CD4-positive, alpha-beta T cell (primary cell): ENCODE measurements around the gene THSD7B. TPM values are rescaled to one million over a fixed set of nuclear protein-coding genes. Genes with fewer than 3 reads are reported as not detected.

Source experiments
- ATAC-seq: fragments of 200-7000 bp; cut with Tn5 transposase; one replicate; pipeline ENCODE4 v1.10.0; 2022; ENCODE audit warnings: mild to moderate bottlenecking; ENCODE audit not compliant: poor library complexity
- CTCF ChIA-PET: fragments of 350-600 bp; sonication (Branson Sonifier 250); formaldehyde crosslinking; loops from one replicate; lab custom pipeline; 2021; ENCODE audit warnings: antibody characterized with exemption, inconsistent platforms; lab: Charles Lee
- POLR2A ChIA-PET: fragments of 350-600 bp; sonication (Branson Sonifier 250); formaldehyde crosslinking; loops from one replicate; lab custom pipeline; 2021; ENCODE audit warnings: antibody characterized with exemption, inconsistent platforms; lab: Charles Lee
- DNase-seq, 14 experiments: peaks; one replicate each; pipeline ENCODE4 v3.0.0-alpha.2; 2013 to 2020; ENCODE audit warnings: mixed read lengths in 2 of 14
- H3K27ac ChIP-seq, 2 donors: one replicate each; pipeline versions ENCODE4 v1.5.1 to v1.7.0; 2013; ENCODE audit warnings: low read length in 2 of 2, low read depth in 1 of 2, mild to moderate bottlenecking in 1 of 2
- H3K27me3 ChIP-seq, 2 experiments: 1 replicate in 1 of 2; 2 replicates in 1 of 2; pipeline versions ENCODE4 v1.6.1 to v1.7.0; 2013; ENCODE audit warnings: low read length in 2 of 2, control low read depth in 1 of 2, mild to moderate bottlenecking in 1 of 2, moderate library complexity in 1 of 2; ENCODE audit not compliant: insufficient read depth in 2 of 2, control insufficient read depth in 1 of 2
- H3K36me3 ChIP-seq: one replicate; pipeline ENCODE4 v1.6.1; 2013; ENCODE audit warnings: low read length, control low read depth; ENCODE audit not compliant: insufficient read depth
- H3K4me1 ChIP-seq: one replicate; pipeline ENCODE4 v1.6.1; 2013; ENCODE audit warnings: low read length, control low read depth; ENCODE audit not compliant: insufficient read depth
- H3K4me3 ChIP-seq: one replicate; pipeline ENCODE4 v1.5.1; 2013; ENCODE audit warnings: mild to moderate bottlenecking, low read length, moderate library complexity
- H3K9me3 ChIP-seq, 2 experiments: 1 replicate in 1 of 2; 2 replicates in 1 of 2; pipeline versions ENCODE4 v1.6.1 to v1.7.0; 2013; ENCODE audit warnings: low read length in 2 of 2, mild to moderate bottlenecking in 2 of 2, control low read depth in 1 of 2, moderate library complexity in 1 of 2; ENCODE audit not compliant: control insufficient read depth in 1 of 2, insufficient read depth in 1 of 2
- H3K27ac Mint-ChIP-seq: one replicate; pipeline ENCODE4 v1.8.0; 2020; ENCODE audit warnings: mixed read lengths
- H3K27me3 Mint-ChIP-seq: one replicate; pipeline ENCODE4 v1.8.0; 2021; ENCODE audit warnings: mixed read lengths
- H3K36me3 Mint-ChIP-seq: one replicate; pipeline ENCODE4 v1.8.0; 2021; ENCODE audit warnings: low read depth, mixed read lengths
- H3K4me1 Mint-ChIP-seq: one replicate; pipeline ENCODE4 v1.8.0; 2021; ENCODE audit warnings: low read depth, mixed read lengths
- H3K4me3 Mint-ChIP-seq: one replicate; pipeline ENCODE4 v1.8.0; 2020; ENCODE audit warnings: mild to moderate bottlenecking, mixed read lengths
- H3K9me3 Mint-ChIP-seq: one replicate; pipeline ENCODE4 v1.8.0; 2020; ENCODE audit warnings: mixed read lengths
- CTCF ChIP-seq: fragments of 200-600 bp; IDR thresholded peaks from one replicate; pipeline ENCODE4 v1.8.0; 2022; ENCODE audit warnings: antibody characterized with exemption, mild to moderate bottlenecking
- intact Hi-C, 2 experiments: fragments of 100-400 bp; cut with DNase I in 1 of 2; cut with micrococcal nuclease in 1 of 2; formaldehyde crosslinking; loops; one replicate each; pipeline versions ENCODE4 v1.15.1 to v1.9.0; 2023 to 2025; cut with DNase I, micrococcal nuclease
- total RNA-seq, 174 experiments: library from RNA in 2 of 174; stranded (reverse) in 2 of 174; gene quantifications; one replicate each; pipeline ENCODE4 v1.2.3 and lab custom pipeline; 2021 to 2026

Gene THSD7B
- total RNA-seq, 2 experiments from 2014 or later = not detected

- intact Hi-C loops = no loop called here
- Mint-ChIP-seq H3K4me1 (no peaks in the 10 kb centered on the region), H3K4me3 (no peak overlapping the region), H3K27me3 (no peaks in the 10 kb centered on the region), H3K36me3 (no peaks in the 10 kb centered on the region), H3K9me3 (no peaks in the 10 kb centered on the region), H3K27ac (no peak overlapping the region)
- no peak for ATAC-seq
- Histone ChIP-seq H3K9me3 (no peaks in the 10 kb centered on the region), H3K4me3 (no peak overlapping the region), H3K27ac (no peak overlapping the region), H3K4me1 (no peaks in the 10 kb centered on the region), H3K27me3 (no peaks in the 10 kb centered on the region), H3K36me3 (no peaks in the 10 kb centered on the region)
- no peak for TF ChIP-seq CTCF
- ChIA-PET CTCF (no interaction called here), POLR2A (no interaction called here)
- no peak for DNase-seq
Measured at GRCh38 chr2:137207030-137207429, 441.7 kb downstream of the THSD7B start.

GRCh38 chr2:137208431-137208891 is 443.1 kb downstream of the THSD7B start:
- ATAC-seq = no peak
- CTCF ChIA-PET = no interaction called here

GRCh38 chr2:137210039-137210438 is 444.7 kb downstream of the THSD7B start:
- no peak overlapping the region for H3K4me3 ChIP-seq
- TF ChIP-seq CTCF = no peak
- ChIA-PET POLR2A (no interaction called here), CTCF (no interaction called here)
- H3K36me3 ChIP-seq = no peaks in the 10 kb centered on the region
- no peaks in the 10 kb centered on the region for H3K9me3 ChIP-seq
- no peak overlapping the region for H3K27ac ChIP-seq
- no peak overlapping the region for H3K27ac Mint-ChIP-seq
- ATAC-seq = no peak
- no peaks in the 10 kb centered on the region for H3K4me1 ChIP-seq
- no peak for DNase-seq
- H3K27me3 Mint-ChIP-seq = no peaks in the 10 kb centered on the region
- H3K36me3 Mint-ChIP-seq = no peaks in the 10 kb centered on the region
- H3K27me3 ChIP-seq = no peaks in the 10 kb centered on the region
- H3K4me1 Mint-ChIP-seq = no peaks in the 10 kb centered on the region
- H3K4me3 Mint-ChIP-seq = no peak overlapping the region
- no peaks in the 10 kb centered on the region for H3K9me3 Mint-ChIP-seq
- intact Hi-C loops = no loop called here

More at GRCh38 chr2:137208431-137208891, 443.1 kb downstream of the THSD7B start:
- Histone ChIP-seq H3K27me3 (no peaks in the 10 kb centered on the region), H3K4me3 (no peak overlapping the region), H3K9me3 (no peaks in the 10 kb centered on the region), H3K36me3 (no peaks in the 10 kb centered on the region), H3K27ac (no peak overlapping the region), H3K4me1 (no peaks in the 10 kb centered on the region)
- Mint-ChIP-seq H3K27me3 (no peaks in the 10 kb centered on the region), H3K9me3 (no peaks in the 10 kb centered on the region), H3K4me1 (no peaks in the 10 kb centered on the region), H3K27ac (no peak overlapping the region), H3K4me3 (no peak overlapping the region), H3K36me3 (no peaks in the 10 kb centered on the region)
- intact Hi-C loops = no loop called here
- no peak for TF ChIP-seq CTCF
- POLR2A ChIA-PET = no interaction called here
- DNase-seq = no peak
